ENCODE results near the gene OR52E2. TPM values are rescaled to one million over a fixed set of nuclear protein-coding genes. Genes with fewer than 3 reads are reported as not detected.

Gene OR52E2
- total RNA-seq, 1 donor from 2014 or later, result not detected

- intact Hi-C loops (cut with micrococcal nuclease), result no loop called here
- no peak for ATAC-seq
These were observed 22.8 kb downstream of the OR52E2 start for GRCh38 chr11:5036669-5037068.

GRCh38 chr11:5021996-5022395 lies 37.4 kb downstream of the OR52E2 start:
- ATAC-seq (peak; percentile 93), DNase-seq (no peak)
- intact Hi-C loops (cut with micrococcal nuclease), result no loop called here

More at GRCh38 chr11:5036669-5037068, 22.8 kb downstream of the OR52E2 start:
- DNase-seq, result no peak

GRCh38 chr11:5013012-5013411 lies 46.4 kb downstream of the OR52E2 start:
- ATAC-seq, result no peak
- no peak for DNase-seq
- intact Hi-C loops (cut with micrococcal nuclease), result no loop called here

- intact Hi-C loops (cut with micrococcal nuclease), result no loop called here
- ATAC-seq, result no peak
- DNase-seq, result no peak
These were observed 48.2 kb downstream of the OR52E2 start for GRCh38 chr11:5011254-5011653.

Other genes with a start within 250 kb of the OR52E2 start
- gene OR51F2, start 238.3 kb downstream of the OR52E2 start, total RNA-seq, result not detected
- gene OR51S1, start 210.4 kb downstream of the OR52E2 start, total RNA-seq, result not detected
- not detected for gene OR51T1, start 177.7 kb downstream of the OR52E2 start, total RNA-seq
- not detected for gene OR51A7, start 155.8 kb downstream of the OR52E2 start, total RNA-seq
- gene OR51G2, start 140.3 kb downstream of the OR52E2 start, total RNA-seq, result not detected
- gene OR51G1, start 135.3 kb downstream of the OR52E2 start, total RNA-seq, result not detected
- gene OR51A4, start 112.0 kb downstream of the OR52E2 start, total RNA-seq, result not detected
- not detected for gene OR51A2, start 103.9 kb downstream of the OR52E2 start, total RNA-seq
- not detected for gene OR51L1, start 64.8 kb downstream of the OR52E2 start, total RNA-seq
- not detected for gene OR52J3, start 13.1 kb downstream of the OR52E2 start, total RNA-seq
- gene OR52E1, start 9.9 kb upstream of the OR52E2 start, total RNA-seq, result not detected
- not detected for gene OR52A5, start 78.7 kb upstream of the OR52E2 start, total RNA-seq
- not detected for gene OR52A1, start 95.1 kb upstream of the OR52E2 start, total RNA-seq
- gene OR51V1, start 141.1 kb upstream of the OR52E2 start, total RNA-seq, result not detected
- gene HBB, start 167.4 kb upstream of the OR52E2 start, total RNA-seq, result 61.2 TPM
- gene HBD, start 174.9 kb upstream of the OR52E2 start, total RNA-seq, result not detected
- not detected for gene HBG1, start 190.2 kb upstream of the OR52E2 start, total RNA-seq
- gene HBG2, start 195.2 kb upstream of the OR52E2 start, total RNA-seq, result not detected
- not detected for gene HBE1, start 210.3 kb upstream of the OR52E2 start, total RNA-seq
- not detected for gene OR51B4, start 242.3 kb upstream of the OR52E2 start, total RNA-seq

Measured in left ventricle myocardium superior (tissue), 1 donor.